ENCODE measurements around the gene ADCY3.

ADCY3 gene

GRCh38 chr2:24899361-24899910 is 20.6 kb downstream of the ADCY3 start:
- TF ChIP-seq, protein P1, sequence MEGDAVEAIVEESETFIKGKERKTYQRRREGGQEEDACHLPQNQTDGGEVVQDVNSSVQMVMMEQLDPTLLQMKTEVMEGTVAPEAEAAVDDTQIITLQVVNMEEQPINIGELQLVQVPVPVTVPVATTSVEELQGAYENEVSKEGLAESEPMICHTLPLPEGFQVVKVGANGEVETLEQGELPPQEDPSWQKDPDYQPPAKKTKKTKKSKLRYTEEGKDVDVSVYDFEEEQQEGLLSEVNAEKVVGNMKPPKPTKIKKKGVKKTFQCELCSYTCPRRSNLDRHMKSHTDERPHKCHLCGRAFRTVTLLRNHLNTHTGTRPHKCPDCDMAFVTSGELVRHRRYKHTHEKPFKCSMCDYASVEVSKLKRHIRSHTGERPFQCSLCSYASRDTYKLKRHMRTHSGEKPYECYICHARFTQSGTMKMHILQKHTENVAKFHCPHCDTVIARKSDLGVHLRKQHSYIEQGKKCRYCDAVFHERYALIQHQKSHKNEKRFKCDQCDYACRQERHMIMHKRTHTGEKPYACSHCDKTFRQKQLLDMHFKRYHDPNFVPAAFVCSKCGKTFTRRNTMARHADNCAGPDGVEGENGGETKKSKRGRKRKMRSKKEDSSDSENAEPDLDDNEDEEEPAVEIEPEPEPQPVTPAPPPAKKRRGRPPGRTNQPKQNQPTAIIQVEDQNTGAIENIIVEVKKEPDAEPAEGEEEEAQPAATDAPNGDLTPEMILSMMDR (IDR thresholded peaks at IDR 0.05; ENCODE audit: control insufficient read depth, extremely low read depth, insufficient read depth), result no peak
- no peak for DNase-seq (ENCODE audit: low read depth)
- no peak overlapping the region for H3K4me3 ChIP-seq (ENCODE audit: low read depth, low read length)

DNA sequence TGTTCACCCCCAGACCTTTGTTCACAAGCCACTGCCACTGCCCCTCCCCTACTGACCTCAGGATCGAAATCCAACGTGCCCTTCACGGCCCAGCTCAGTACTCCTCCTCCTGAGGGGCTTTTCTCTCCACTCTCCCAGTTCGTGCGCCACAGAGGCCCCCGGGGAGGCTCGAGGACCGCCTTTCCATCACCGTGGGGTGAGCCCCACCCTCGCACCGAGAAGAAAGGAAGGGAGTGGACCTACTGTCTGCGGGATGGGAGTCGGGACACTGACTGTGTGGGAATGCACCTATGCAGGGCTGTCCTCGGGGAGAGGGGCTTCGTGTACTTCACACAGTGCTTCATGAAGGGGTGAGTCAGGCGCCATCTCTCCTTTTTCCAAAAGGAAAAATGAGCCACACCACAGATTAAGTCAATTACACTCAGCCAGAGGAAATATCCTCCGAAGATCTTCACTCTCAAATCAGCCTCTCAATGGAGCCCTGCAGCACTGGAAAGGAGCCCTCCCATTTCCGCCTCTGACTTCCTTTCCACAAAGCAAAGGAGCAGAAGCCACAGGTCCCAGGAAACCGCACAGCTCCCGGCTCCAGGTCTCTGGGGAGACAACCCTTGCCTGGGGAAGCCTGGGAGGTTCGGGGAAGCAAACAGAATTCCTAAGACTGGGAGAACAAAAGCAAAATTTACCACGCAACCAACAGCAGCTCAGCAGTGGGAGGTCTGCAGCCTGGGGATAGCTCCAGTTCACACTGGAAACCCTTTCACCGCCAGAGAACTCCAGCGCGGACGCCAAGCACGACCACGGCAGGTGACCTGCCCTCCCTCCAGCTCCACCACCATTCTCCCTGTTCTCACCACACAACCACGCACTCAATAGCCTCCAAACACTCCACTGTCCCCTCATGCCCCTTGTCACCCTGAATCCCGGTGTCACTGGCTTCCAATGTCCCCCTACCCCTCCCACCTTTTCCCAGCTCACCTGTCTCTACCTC is 21.6 kb downstream of the ADCY3 start:
- no peak for DNase-seq (ENCODE audit: low read depth)
- no peak overlapping the region for H3K4me3 ChIP-seq (ENCODE audit: low read depth, low read length)
- TF ChIP-seq, protein P1 (IDR thresholded peaks at IDR 0.05; ENCODE audit: control insufficient read depth, extremely low read depth, insufficient read depth), result no peak

GRCh38 chr2:24894750-24895149 is 25.3 kb downstream of the ADCY3 start:
- H3K4me3 ChIP-seq (ENCODE audit: low read depth, low read length), result no peak overlapping the region
- DNase-seq (ENCODE audit: low read depth), result no peak
- TF ChIP-seq, protein P1 (IDR thresholded peaks at IDR 0.05; ENCODE audit: control insufficient read depth, extremely low read depth, insufficient read depth), result no peak

- no peak for DNase-seq (ENCODE audit: low read depth)
- no peak overlapping the region for H3K4me3 ChIP-seq (ENCODE audit: low read depth, low read length)
These were observed 26.1 kb downstream of the ADCY3 start for GRCh38 chr2:24893934-24894333.

GRCh38 chr2:24892928-24893327 is 27.1 kb downstream of the ADCY3 start:
- no peak overlapping the region for H3K4me3 ChIP-seq (ENCODE audit: low read depth, low read length)
- TF ChIP-seq, protein P1 (IDR thresholded peaks at IDR 0.05; ENCODE audit: control insufficient read depth, extremely low read depth, insufficient read depth), result no peak
- DNase-seq (ENCODE audit: low read depth), result no peak

More at GRCh38 chr2:24893934-24894333, 26.1 kb downstream of the ADCY3 start:
- TF ChIP-seq, protein P1 (IDR thresholded peaks at IDR 0.05; ENCODE audit: control insufficient read depth, extremely low read depth, insufficient read depth), result no peak

- no peak for DNase-seq (ENCODE audit: low read depth)
- H3K4me3 ChIP-seq (ENCODE audit: low read depth, low read length), result no peak overlapping the region
- TF ChIP-seq, protein P1 (IDR thresholded peaks at IDR 0.05; ENCODE audit: control insufficient read depth, extremely low read depth, insufficient read depth), result no peak
These were observed 28.8 kb downstream of the ADCY3 start for GRCh38 chr2:24891201-24891600.
